Raji (cell line): ENCODE results near the gene SEMA3E.

Experiments used
- POLR2A ChIP-seq: IDR thresholded peaks from 2 replicates; pipeline ENCODE4 v1.6.1; 2011; ENCODE audit warnings: low read depth, low read length, control low read depth; ENCODE audit not compliant: insufficient read depth

The SEMA3E gene

DNA sequence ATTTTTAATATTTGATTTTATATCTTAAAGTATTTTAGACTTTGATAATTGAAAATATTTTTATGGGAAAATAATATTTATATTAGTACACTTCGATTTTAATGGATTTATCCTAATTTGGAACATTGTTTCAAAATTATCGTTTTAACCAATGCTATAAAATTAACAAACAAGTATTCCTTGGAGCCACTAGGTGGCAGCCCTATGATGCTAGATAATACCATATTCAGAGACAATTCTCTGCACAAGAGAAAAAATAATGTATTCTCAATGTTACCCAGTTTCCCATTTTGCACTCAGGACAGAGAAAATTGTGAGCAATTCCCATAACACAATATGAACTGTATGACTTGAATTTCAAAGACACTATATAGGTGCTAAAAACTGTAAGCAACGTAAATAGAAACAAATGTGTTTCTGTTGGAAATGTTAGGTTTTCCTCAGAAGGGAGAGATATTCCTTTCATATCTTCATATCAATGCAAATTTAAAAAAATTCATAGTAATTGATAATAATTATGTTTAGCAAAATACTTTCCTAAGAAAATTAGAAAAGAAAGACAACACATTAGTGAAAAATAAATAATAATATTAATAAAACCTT, 237.8 kb downstream of the SEMA3E start:
- TF ChIP-seq POLR2A, result no peak

- no peak for TF ChIP-seq POLR2A
Measured at GRCh38 chr7:83394776-83395175, 254.2 kb downstream of the SEMA3E start.

DNA sequence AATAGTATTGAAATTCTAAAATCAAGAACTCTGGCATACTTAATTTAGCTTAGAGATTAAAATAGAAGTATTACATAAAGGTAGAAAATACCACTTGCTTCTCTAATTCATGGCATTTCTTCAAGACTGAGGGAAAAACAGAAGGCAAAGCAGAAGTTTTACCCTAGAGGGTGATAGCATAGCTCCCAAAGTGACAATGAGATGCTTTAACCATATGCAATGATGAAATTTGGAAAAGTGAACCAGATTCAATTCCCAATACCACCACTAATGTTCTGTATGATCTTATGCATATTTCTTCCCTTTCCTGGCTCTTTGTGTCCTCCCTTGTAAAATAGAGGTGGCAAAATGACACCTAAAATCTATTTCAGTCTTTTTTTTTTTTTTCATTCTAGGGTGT, 260.5 kb downstream of the SEMA3E start:
- TF ChIP-seq POLR2A, result no peak

DNA sequence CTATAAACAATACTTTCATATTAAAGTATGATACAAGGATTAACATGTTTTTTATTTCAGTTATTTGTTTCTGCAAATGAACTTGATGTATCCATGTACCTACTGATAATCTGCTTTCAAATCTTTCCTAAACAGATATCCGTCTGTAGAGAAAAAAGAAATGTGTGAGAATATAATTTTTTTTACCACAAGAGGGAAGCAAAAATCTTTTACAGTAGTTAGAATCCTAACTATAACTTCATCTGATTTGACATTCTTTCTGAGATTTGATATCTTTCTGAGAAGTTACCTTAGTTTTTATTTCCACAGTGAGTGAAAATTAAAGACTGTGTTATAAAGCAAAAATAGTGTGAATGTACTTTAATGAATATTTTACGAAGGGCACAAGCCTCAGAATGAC, 282.3 kb downstream of the SEMA3E start:
- TF ChIP-seq POLR2A, result no peak

GRCh38 chr7:83365746-83366145, 283.2 kb downstream of the SEMA3E start:
- TF ChIP-seq POLR2A, result no peak

DNA sequence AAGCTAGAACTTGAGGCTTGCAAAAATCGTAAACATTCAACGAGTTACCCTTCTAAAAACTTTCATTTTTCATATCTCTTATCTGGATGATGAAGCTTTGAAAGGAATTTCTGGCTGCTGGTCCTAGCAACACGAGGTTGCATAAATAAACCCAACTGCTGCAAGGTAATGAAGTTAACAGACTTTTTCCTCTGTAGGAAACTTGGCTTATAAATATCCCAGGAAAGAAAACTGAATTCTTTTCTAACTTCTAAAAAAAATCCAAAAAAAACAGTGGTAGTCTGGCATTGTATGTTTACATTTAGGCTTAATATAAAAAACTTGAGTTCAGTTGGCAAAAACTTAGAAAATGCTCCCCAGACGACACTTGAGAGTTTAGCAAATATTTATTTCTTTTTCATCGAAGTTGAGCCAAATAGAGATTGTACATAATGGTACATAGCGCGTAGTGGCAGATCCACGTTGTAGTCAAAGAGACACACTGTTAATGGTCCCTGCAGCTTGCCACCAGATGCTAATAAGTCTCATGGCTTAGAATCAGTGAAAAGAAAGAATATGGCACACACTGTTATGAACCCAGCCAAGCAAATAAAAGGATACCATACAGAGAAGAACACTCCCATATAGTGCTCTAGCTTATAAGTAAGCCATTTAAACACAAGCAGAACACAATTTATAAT, 285.9 kb downstream of the SEMA3E start:
- TF ChIP-seq POLR2A, result no peak

- TF ChIP-seq POLR2A, result no peak
Measured at GRCh38 chr7:83359108-83359507, 289.8 kb downstream of the SEMA3E start.

GRCh38 chr7:83355143-83355542, 293.8 kb downstream of the SEMA3E start:
- TF ChIP-seq POLR2A, result no peak

DNA sequence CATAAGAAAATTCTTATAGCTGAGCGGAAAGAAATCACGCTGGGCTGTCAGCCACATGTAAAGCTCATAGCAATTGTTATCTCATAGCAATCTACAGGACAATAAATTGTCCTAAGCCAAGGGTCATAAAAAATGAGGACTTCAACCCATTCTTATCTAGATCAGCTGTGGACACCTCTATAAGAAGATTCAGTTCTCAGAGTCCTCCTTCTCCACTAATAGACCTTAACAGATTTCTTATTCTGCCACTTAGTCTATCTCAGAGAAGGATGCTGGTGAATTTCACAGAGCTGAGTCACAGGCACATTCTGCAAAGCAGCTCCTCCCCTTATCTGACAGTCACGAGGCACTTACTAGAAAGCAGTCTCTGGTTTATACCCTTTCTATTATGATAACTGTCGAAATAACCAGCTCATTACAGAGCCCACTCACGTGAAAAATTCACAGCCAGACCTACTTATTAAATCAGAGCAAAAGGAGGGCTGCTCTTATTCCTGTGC, 300.9 kb downstream of the SEMA3E start:
- no peak for TF ChIP-seq POLR2A

DNA sequence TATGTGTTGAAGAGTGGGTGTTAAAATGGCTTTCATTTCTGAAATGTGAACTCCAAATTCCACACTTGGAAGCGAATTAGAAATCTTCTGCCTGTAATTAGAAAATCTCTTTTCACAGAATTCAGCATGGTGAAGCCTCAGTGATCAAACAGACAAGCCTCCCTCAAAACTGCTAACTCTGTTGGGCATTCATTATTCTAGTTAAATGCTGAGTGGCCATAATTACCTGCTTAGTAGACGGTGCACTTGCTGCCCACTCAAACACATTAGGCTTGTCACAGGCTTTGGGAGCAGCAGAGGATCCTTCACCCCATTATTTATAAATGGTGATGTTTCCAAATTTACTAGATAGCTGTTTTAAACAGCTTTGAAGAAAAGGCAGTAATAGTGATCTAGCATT, 309.0 kb downstream of the SEMA3E start:
- TF ChIP-seq POLR2A, result no peak

GRCh38 chr7:83338277-83338950, 310.5 kb downstream of the SEMA3E start:
- TF ChIP-seq POLR2A, result no peak

- no peak for TF ChIP-seq POLR2A
Measured at GRCh38 chr7:83337050-83337449, 311.9 kb downstream of the SEMA3E start.

DNA sequence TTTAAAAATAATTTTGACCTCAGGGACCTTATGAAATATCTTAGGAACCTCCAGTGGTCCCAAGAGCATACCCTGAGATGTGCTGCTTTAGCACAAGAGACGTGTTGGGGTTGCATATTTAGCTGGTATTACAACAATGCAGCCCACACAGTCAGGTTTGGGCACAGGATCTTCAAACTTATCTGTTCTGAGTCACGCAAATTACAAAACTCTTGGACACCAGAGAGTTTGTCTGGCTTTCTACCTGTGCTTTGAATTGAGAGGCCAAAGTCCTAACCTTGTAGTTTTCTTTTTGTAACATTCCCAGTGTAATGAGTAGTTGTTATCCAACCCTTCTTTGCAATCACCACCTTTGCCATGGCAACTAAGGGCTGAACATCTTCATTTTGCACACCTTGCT, 322.7 kb downstream of the SEMA3E start:
- TF ChIP-seq POLR2A, result no peak

DNA sequence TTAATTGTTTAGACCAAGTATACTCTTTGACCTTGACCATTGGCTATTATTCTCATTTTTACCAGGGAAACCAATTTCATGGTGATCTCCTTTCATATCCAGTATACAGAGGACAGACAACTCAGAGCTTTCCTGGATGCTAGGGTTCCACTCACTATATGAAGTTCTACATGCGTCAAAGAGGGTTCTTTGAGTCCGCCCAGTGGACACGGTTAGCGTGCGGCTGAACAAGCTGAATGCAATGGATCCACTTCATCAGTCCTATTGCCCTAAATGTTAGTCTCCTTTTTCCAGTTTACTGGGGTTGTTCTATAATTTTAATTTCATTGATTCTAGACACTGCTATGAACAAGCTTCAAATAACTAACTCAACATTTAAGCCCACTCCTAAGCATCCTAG, 323.9 kb downstream of the SEMA3E start:
- TF ChIP-seq POLR2A, result no peak

DNA sequence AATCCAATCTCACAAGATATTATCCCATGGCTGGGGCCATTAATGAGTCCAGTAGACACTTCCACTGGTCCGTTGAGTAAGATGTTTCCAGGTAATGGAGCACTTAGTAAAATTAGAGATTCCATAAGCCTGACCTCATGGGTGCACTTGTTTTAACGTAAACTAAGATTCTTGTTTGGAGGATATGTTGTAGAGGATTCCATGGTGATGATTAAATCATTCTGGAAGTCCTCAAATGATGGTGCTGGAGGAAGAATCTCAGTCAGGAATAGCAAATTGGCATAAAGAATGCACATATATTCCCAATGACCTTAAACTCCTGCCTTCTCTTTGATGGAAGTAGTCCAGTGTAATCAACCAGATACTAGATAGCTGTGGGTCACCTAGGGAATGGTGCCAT, 324.3 kb downstream of the SEMA3E start:
- no peak for TF ChIP-seq POLR2A

GRCh38 chr7:83321011-83321410, 327.9 kb downstream of the SEMA3E start:
- no peak for TF ChIP-seq POLR2A
